Stomach (tissue), 4 donors: ENCODE results near the gene EXOC4.

Source experiments
- EP300 ChIP-seq: sonication (generic); formaldehyde crosslinking; IDR thresholded peaks from one replicate; pipeline ENCODE4 v1.6.1; 2017; ENCODE audit warnings: antibody characterized with exemption
- POLR2A ChIP-seq, 4 donors: fragments of 450-650 bp; IDR thresholded peaks; one replicate each; pipeline ENCODE4 v1.6.1; 2016; ENCODE audit warnings: antibody characterized with exemption in 4 of 4, control low read depth in 2 of 4, mild to moderate bottlenecking in 1 of 4, moderate library complexity in 1 of 4
- TF ChIP-seq, protein P1 (sequence below), 7 experiments: fragments of 450-650 bp in 4 of 7; fragments of 200-600 bp in 3 of 7; sonication (generic) in 3 of 7; IDR thresholded peaks; one replicate each; pipeline ENCODE4 v1.5.1; 2016 to 2019; ENCODE audit warnings: antibody characterized with exemption in 7 of 7, control low read depth in 2 of 7, mild to moderate bottlenecking in 1 of 7

GRCh38 chr7:133543657-133544056 lies 290.8 kb downstream of the EXOC4 start:
- TF ChIP-seq, protein P1, sequence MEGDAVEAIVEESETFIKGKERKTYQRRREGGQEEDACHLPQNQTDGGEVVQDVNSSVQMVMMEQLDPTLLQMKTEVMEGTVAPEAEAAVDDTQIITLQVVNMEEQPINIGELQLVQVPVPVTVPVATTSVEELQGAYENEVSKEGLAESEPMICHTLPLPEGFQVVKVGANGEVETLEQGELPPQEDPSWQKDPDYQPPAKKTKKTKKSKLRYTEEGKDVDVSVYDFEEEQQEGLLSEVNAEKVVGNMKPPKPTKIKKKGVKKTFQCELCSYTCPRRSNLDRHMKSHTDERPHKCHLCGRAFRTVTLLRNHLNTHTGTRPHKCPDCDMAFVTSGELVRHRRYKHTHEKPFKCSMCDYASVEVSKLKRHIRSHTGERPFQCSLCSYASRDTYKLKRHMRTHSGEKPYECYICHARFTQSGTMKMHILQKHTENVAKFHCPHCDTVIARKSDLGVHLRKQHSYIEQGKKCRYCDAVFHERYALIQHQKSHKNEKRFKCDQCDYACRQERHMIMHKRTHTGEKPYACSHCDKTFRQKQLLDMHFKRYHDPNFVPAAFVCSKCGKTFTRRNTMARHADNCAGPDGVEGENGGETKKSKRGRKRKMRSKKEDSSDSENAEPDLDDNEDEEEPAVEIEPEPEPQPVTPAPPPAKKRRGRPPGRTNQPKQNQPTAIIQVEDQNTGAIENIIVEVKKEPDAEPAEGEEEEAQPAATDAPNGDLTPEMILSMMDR (IDR thresholded peaks at IDR 0.05): no peak
- no peak for TF ChIP-seq POLR2A (IDR thresholded peaks at IDR 0.05)
- TF ChIP-seq EP300: no peak
